Transverse colon (tissue), 4 donors: ENCODE results near the gene IBA57. TPM values are rescaled to one million over a fixed set of nuclear protein-coding genes. Genes with fewer than 3 reads are reported as not detected.

Experiments
- DNase-seq: peaks from one replicate; pipeline ENCODE4 v3.0.0-alpha.2; 2019
- H3K27ac ChIP-seq, 4 donors: fragments of 200-600 bp; sonication (generic); 2 replicates each; pipeline ENCODE4 v1.5.1; 2016 to 2018; ENCODE audit warnings: inconsistent platforms in 4 of 4
- H3K27me3 ChIP-seq: fragments of 200-600 bp; sonication (generic); 2 replicates; pipeline ENCODE4 v1.5.1; 2017; ENCODE audit warnings: inconsistent platforms
- H3K36me3 ChIP-seq, 4 donors: fragments of 200-600 bp; sonication (generic); 2 replicates each; pipeline ENCODE4 v1.5.1; 2017 to 2019; ENCODE audit warnings: inconsistent platforms in 4 of 4
- H3K4me1 ChIP-seq, 4 donors: fragments of 200-600 bp; sonication (generic); 2 replicates each; pipeline ENCODE4 v1.5.1; 2017 to 2020; ENCODE audit warnings: inconsistent platforms in 4 of 4
- H3K4me3 ChIP-seq, 4 donors: fragments of 200-600 bp; sonication (generic); 1 replicate in 1 of 4; 2 replicates in 3 of 4; pipeline versions ENCODE4 v1.5.1 to v1.6.1; 2017 to 2019; ENCODE audit warnings: inconsistent platforms in 4 of 4
- H3K9me3 ChIP-seq, 2 donors: fragments of 200-600 bp; sonication (generic); 2 replicates each; pipeline ENCODE4 v1.5.1; 2017 to 2019; ENCODE audit warnings: inconsistent platforms in 2 of 2
- CTCF ChIP-seq, 5 experiments: fragments of 200-600 bp in 3 of 5; fragments of 450-650 bp in 2 of 5; sonication (generic) in 3 of 5; IDR thresholded peaks; 1 replicate in 2 of 5; 2 replicates in 3 of 5; pipeline ENCODE4 v1.5.1; 2016 to 2017; ENCODE audit warnings: antibody characterized with exemption in 5 of 5, inconsistent platforms in 3 of 5, mild to moderate bottlenecking in 2 of 5, moderate library complexity in 1 of 5
- EP300 ChIP-seq: sonication (generic); formaldehyde crosslinking; IDR thresholded peaks from one replicate; pipeline ENCODE4 v1.6.1; 2017; ENCODE audit warnings: antibody characterized with exemption, low read depth
- POLR2A ChIP-seq: fragments of 450-650 bp; IDR thresholded peaks from one replicate; pipeline ENCODE4 v1.6.1; 2016; ENCODE audit warnings: antibody characterized with exemption, mild to moderate bottlenecking, moderate library complexity
- POLR2AphosphoS5 ChIP-seq, 3 donors: sonication (generic); formaldehyde crosslinking; IDR thresholded peaks; one replicate each; pipeline ENCODE4 v1.6.1; 2016; ENCODE audit warnings: antibody characterized with exemption in 3 of 3
- WGBS, 2 donors: methylation state at CpG; one replicate each; pipeline ENCODE4 v1.1.5; 2018; ENCODE audit warnings: low coverage in 1 of 2; 5-methylcytosine and 5-hydroxymethylcytosine counted together
- in situ Hi-C, 4 donors: fragments of 200-750 bp; cut with MboI; loops; one replicate each; pipeline versions ENCODE4 v1.15.0 to v1.15.1; 2017; ENCODE audit warnings: low sequenced_read_pairs in 3 of 4, low pct_ligation_motif_present in 1 of 4, low pct_unique_long_range_greater_than_20kb in 1 of 4
- intact Hi-C: fragments of 100-400 bp; cut with DNase I; formaldehyde crosslinking; loops from one replicate; pipeline ENCODE4 v1.15.1; 2023; ENCODE audit warnings: low total_unique reads
- total RNA-seq, 4 donors: library from RNA; depleted of rRNA; stranded (reverse); fragments of >200 nt; gene quantifications; one replicate each; pipeline ENCODE4 v1.1.0, GENCODE V29; 2016

Gene IBA57
- total RNA-seq, 4 donors from 2014 or later, result 7.5 to 13.5 (median 10.4) TPM

- Histone ChIP-seq H3K27ac (peak overlapping the region in 3 of 4 donors; percentile 5 to 69 (median 53)), H3K4me1 (peaks cover 0 to 13% (median 0%) of the 10 kb centered on the region in 4 donors), H3K9me3 (no peaks in the 10 kb centered on the region), H3K4me3 (no peak overlapping the region), H3K36me3 (no peaks in the 10 kb centered on the region), H3K27me3 (no peaks in the 10 kb centered on the region)
- in situ Hi-C loops (no loop called here), intact Hi-C loops (no loop called here)
- no peak for DNase-seq
- peak in 2 of 5 experiments; percentile 7 to 29 for TF ChIP-seq CTCF (IDR thresholded peaks at IDR 0.05)
- no peak for TF ChIP-seq EP300
- no peak for TF ChIP-seq POLR2AphosphoS5 (IDR thresholded peaks at IDR 0.05)
- 76 to 88% methylated on average over 3 to 4 of the region's 4 CpGs for WGBS, 2 donors
These were observed 14.8 kb downstream of the IBA57 start for GRCh38 chr1:228180271-228180958.

- DNase-seq, result no peak
- intact Hi-C loops, result no loop called here
These were observed 15.5 kb downstream of the IBA57 start for GRCh38 chr1:228180959-228181644.

DNA sequence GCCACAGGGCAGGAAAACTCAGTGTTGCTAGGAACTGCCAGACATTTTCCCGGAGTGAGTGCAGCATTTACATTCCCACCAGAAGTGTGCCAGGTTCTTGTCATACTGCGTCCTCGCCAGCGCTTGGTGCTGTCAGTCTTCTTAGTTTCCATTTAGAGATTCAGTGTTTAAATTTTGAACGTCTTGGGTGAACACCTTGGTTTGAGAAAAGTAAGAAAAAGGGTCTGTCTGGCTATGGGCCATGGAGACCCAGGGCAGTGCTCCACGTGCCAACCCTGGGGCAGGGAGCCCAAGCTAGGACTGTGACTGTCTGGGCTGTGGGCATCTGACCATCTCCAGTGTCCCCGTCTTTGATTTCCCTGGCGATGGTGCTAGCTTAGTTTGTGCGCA, 16.0 kb downstream of the IBA57 start:
- intact Hi-C loops, result no loop called here
- DNase-seq, result no peak
- WGBS, 2 donors, result 87 to 94% methylated on average over 3 to 9 of the region's 9 CpGs
- H3K36me3 ChIP-seq, result no peaks in the 10 kb centered on the region
- no peaks in the 10 kb centered on the region for H3K27me3 ChIP-seq
- H3K27ac ChIP-seq, result no peak overlapping the region
- TF ChIP-seq POLR2A (no peak), CTCF (IDR thresholded peaks at IDR 0.05) (no peak), EP300 (no peak), POLR2AphosphoS5 (IDR thresholded peaks at IDR 0.05) (no peak)
- peaks cover 0 to 13% (median 0%) of the 10 kb centered on the region in 4 donors for H3K4me1 ChIP-seq
- H3K4me3 ChIP-seq, result no peak overlapping the region
- no peaks in the 10 kb centered on the region for H3K9me3 ChIP-seq
- in situ Hi-C loops, result no loop called here

More at GRCh38 chr1:228180959-228181644, 15.5 kb downstream of the IBA57 start:
- H3K9me3 ChIP-seq, result no peaks in the 10 kb centered on the region
- in situ Hi-C loops, result no loop called here
- H3K4me1 ChIP-seq, result peaks cover 0 to 13% (median 0%) of the 10 kb centered on the region in 4 donors
- 91 to 100% methylated on average over 2 to 7 of the region's 7 CpGs for WGBS, 2 donors
- no peak for TF ChIP-seq POLR2A
- TF ChIP-seq CTCF (IDR thresholded peaks at IDR 0.05), result no peak
- TF ChIP-seq EP300, result no peak
- TF ChIP-seq POLR2AphosphoS5 (IDR thresholded peaks at IDR 0.05), result no peak
- H3K4me3 ChIP-seq, result no peak overlapping the region
- H3K36me3 ChIP-seq, result no peaks in the 10 kb centered on the region
- H3K27me3 ChIP-seq, result no peaks in the 10 kb centered on the region
- H3K27ac ChIP-seq, result peak overlapping the region in 1 of 4 donors; percentile 5

- H3K9me3 ChIP-seq, result no peaks in the 10 kb centered on the region
- no peak overlapping the region for H3K4me3 ChIP-seq
- peaks cover 0 to 13% (median 0%) of the 10 kb centered on the region in 4 donors for H3K4me1 ChIP-seq
- no peak overlapping the region for H3K27ac ChIP-seq
- in situ Hi-C loops, result no loop called here
- H3K27me3 ChIP-seq, result no peaks in the 10 kb centered on the region
- 91% methylated on average over 20 of the region's 32 CpGs; no CpG with 5 or more reads in 1 of the 2 donors for WGBS, 2 donors
- intact Hi-C loops, result no loop called here
- no peaks in the 10 kb centered on the region for H3K36me3 ChIP-seq
- DNase-seq, result no peak
- TF ChIP-seq POLR2A, result no peak
These were observed 16.9 kb downstream of the IBA57 start for GRCh38 chr1:228182296-228183030.
